Nephron progenitor cell (in vitro differentiated cells): ENCODE results near the gene TMUB2.
A peak's percentile ranks its signal among the peaks of the same experiment; 100 is the strongest.

Experiments
- DNase-seq: peaks from one replicate; pipeline ENCODE4 v3.0.0; 2021
- H3K27ac Mint-ChIP-seq: 2 replicates; pipeline ENCODE4 v1.8.0; 2021; ENCODE audit warnings: mild to moderate bottlenecking, moderate library complexity, mixed read lengths
- H3K27me3 Mint-ChIP-seq: 2 replicates; pipeline ENCODE4 v1.8.0; 2021; ENCODE audit warnings: mild to moderate bottlenecking, low read depth, mixed read lengths; ENCODE audit not compliant: poor library complexity
- H3K36me3 Mint-ChIP-seq: 2 replicates; pipeline ENCODE4 v1.8.0; 2021; ENCODE audit warnings: low read depth, mixed read lengths
- H3K4me1 Mint-ChIP-seq: 2 replicates; pipeline ENCODE4 v1.8.0; 2021; ENCODE audit warnings: mixed read lengths
- H3K4me3 Mint-ChIP-seq: 2 replicates; pipeline ENCODE4 v1.8.0; 2021; ENCODE audit warnings: mild to moderate bottlenecking, moderate library complexity, mixed read lengths
- H3K9me3 Mint-ChIP-seq: 2 replicates; pipeline ENCODE4 v1.8.0; 2021; ENCODE audit warnings: mild to moderate bottlenecking, moderate library complexity, mixed read lengths
- TF ChIP-seq, protein P1 (sequence below): fragments of 200-600 bp; sonication (generic); IDR thresholded peaks from 2 replicates; pipeline ENCODE4 v1.5.0; 2021; ENCODE audit warnings: antibody characterized with exemption

The TMUB2 gene

DNA sequence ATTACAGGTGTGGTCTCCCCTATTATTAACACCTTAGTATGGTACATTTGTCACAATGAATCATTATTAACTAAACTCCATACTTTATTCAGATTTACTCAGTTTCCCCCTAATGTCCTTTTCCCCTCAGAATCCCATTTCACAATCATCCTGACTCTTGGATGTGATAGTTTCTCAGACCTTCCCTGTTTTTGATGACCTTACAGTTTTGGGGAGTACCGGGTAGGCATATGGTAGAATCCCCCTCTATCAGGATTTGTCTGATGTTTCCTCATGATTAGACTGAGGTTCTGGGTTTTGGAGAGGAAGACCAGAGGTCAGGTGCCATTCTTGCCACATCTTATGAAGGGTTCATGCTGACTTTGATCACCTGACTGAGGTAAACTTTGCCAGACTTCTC lies 22.3 kb upstream of the TMUB2 start:
- H3K27me3 Mint-ChIP-seq, result peaks cover 3% of the 10 kb centered on the region
- peaks cover 18% of the 10 kb centered on the region for H3K36me3 Mint-ChIP-seq

DNA sequence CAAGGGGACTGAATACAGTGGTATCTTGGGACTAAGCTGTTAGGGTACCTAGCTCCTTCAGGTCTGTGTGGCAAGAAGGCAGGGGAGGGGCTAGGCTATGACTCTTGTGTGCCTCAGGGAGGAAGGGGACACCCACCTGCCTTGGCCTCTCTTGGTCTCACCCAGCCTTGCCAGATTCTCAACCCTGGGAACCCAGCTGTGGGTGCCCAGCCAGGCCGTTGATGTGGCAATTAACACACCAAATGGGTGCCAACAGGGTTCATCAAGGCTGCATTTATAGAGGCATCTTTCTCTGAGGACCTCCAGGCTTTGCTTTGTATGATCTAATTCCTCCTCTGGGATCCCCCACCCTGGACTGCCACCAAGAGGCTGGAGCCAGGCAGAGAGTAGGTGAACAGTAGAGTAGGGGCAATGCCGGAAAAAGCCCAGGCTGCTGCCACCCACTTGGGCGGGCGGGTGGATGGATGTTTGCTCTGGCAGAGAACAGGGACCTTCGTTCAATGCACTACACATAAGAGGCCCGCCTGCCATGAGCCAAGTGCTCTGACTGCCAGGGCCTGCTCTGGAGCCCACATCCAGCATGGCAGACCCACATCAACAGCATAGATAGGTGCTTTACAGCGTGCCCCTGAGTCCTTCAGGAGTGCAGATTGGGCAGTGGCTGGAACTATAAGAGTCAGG lies 19.5 kb upstream of the TMUB2 start:
- no peaks in the 10 kb centered on the region for H3K9me3 Mint-ChIP-seq
- peaks cover 6% of the 10 kb centered on the region for H3K36me3 Mint-ChIP-seq
- peaks cover 33% of the 10 kb centered on the region for H3K4me1 Mint-ChIP-seq
- H3K27ac Mint-ChIP-seq, result no peak overlapping the region
- peaks cover 3% of the 10 kb centered on the region for H3K27me3 Mint-ChIP-seq
- no peak for DNase-seq
- no peak overlapping the region for H3K4me3 Mint-ChIP-seq
- TF ChIP-seq, protein P1, sequence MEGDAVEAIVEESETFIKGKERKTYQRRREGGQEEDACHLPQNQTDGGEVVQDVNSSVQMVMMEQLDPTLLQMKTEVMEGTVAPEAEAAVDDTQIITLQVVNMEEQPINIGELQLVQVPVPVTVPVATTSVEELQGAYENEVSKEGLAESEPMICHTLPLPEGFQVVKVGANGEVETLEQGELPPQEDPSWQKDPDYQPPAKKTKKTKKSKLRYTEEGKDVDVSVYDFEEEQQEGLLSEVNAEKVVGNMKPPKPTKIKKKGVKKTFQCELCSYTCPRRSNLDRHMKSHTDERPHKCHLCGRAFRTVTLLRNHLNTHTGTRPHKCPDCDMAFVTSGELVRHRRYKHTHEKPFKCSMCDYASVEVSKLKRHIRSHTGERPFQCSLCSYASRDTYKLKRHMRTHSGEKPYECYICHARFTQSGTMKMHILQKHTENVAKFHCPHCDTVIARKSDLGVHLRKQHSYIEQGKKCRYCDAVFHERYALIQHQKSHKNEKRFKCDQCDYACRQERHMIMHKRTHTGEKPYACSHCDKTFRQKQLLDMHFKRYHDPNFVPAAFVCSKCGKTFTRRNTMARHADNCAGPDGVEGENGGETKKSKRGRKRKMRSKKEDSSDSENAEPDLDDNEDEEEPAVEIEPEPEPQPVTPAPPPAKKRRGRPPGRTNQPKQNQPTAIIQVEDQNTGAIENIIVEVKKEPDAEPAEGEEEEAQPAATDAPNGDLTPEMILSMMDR, result no peak

More for the DNA sequence above, 22.3 kb upstream of the TMUB2 start:
- TF ChIP-seq, protein P1, result no peak
- no peak for DNase-seq
- no peak overlapping the region for H3K27ac Mint-ChIP-seq
- H3K4me3 Mint-ChIP-seq, result no peak overlapping the region
- no peaks in the 10 kb centered on the region for H3K9me3 Mint-ChIP-seq
- H3K4me1 Mint-ChIP-seq, result peaks cover 12% of the 10 kb centered on the region

DNA sequence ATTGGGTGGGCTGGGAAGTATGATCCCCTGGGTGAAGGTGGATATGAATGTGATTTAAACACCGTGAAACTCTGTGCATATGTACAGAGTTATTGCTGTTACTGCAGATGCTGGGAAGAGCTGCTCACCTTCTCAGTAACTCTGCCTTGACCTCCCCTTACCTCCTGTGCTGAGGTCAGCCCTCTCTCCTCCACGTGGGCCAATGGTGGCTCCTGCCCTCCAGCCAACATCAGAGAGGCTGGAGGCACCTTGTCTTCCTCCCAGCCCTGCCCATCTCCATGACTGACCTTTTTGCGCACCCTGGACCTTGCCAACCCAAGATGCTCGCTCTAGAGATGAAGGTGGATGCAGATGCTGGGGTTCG lies 16.7 kb upstream of the TMUB2 start:
- peaks cover 4% of the 10 kb centered on the region for H3K36me3 Mint-ChIP-seq
- H3K9me3 Mint-ChIP-seq, result no peaks in the 10 kb centered on the region
- DNase-seq, result no peak
- peaks cover 3% of the 10 kb centered on the region for H3K27me3 Mint-ChIP-seq
- H3K4me1 Mint-ChIP-seq, result peaks cover 35% of the 10 kb centered on the region
- peak overlapping the region; percentile 46 for H3K27ac Mint-ChIP-seq
- no peak overlapping the region for H3K4me3 Mint-ChIP-seq
- TF ChIP-seq, protein P1, result no peak

DNA sequence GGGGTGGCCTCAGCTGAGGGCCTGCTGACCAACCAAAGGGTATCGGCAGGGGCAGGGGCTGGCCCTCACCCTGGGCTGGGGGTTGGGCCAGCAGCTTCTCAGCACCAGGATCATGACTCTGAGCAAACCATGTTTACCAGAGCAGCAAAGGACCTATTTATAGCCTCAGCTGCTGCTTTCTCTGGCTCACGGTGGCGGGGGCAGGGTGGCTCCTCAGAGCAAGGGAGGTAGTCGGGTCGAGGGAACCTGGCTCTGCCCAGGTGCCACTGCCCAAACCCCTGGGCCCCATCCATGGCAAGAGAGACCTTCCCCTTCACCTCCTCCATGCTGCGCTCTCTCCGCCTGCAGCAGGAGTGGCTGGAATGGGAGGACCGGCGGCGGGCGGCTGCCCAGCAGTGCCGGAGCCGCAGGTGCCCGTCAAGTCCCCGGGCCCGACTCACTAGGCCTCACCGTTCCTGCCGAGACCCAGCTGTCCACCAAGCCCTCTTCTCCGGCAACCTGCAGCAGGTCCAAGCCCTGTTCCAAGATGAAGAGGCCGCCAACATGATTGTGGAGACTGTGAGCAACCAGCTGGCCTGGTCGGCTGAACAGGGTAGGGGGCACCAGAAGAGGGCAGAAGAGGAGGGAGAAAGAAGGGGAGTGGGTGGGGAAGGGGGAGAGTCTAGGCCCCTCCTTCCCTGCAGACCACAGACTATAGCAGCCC lies 16.1 kb upstream of the TMUB2 start, which contains the start of gene ASB16:
TSS of gene ASB16 (plus strand) at position 206 of the 703 bp plus-strand sequence. CDS start at position 292, 86 bp downstream.
- Mint-ChIP-seq H3K27me3 (no peaks in the 10 kb centered on the region), H3K9me3 (no peaks in the 10 kb centered on the region), H3K27ac (peak within 1 kb of the TSS; percentile 46), H3K4me3 (no peak within 1 kb of the TSS), H3K4me1 (peaks cover 37% of the 10 kb centered on the region), H3K36me3 (peaks cover 7% of the 10 kb centered on the region)
- DNase-seq, result no peak
- TF ChIP-seq, protein P1, result no peak

DNA sequence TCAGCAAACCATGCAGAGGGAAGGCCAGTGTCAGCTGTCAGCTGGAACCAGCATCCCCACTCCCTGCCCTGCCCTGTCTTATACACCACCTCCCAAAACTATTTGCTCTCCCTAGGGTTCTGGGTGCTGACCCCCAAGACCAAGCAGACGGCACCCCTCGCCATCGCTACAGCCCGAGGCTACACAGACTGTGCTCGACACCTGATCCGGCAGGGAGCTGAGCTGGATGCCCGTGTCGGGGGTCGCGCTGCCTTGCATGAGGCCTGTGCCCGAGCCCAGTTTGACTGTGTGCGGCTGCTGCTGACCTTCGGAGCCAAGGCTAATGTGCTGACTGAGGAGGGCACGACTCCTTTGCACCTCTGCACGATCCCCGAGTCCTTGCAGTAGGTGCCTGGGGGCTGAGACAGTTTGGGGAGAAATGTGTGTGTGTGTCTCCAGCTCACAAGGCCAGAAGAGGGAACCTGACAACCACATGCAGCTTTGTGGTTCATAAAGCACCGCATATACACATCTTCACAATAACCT lies 14.8 kb upstream of the TMUB2 start:
- Mint-ChIP-seq H3K27me3 (no peaks in the 10 kb centered on the region), H3K9me3 (no peaks in the 10 kb centered on the region), H3K36me3 (peaks cover 17% of the 10 kb centered on the region), H3K4me3 (no peak overlapping the region), H3K4me1 (peaks cover 38% of the 10 kb centered on the region), H3K27ac (peak overlapping the region; percentile 92)
- no peak for DNase-seq
- TF ChIP-seq, protein P1, result no peak
